Cardiac fibroblast (primary cell): ENCODE data around the gene NECTIN3.
A peak's percentile ranks its signal among the peaks of the same experiment; 100 is the strongest.

Experiments
- DNase-seq, 2 donors: peaks; one replicate each; pipeline versions ENCODE4 v3.0.0 to v3.0.0-alpha.2; 2010; ENCODE audit warnings: low read depth in 2 of 2
- H3K4me3 ChIP-seq, 2 donors: replicated peaks in 1 of 2; 1 replicate in 1 of 2; 2 replicates in 1 of 2; pipeline ENCODE4 v1.5.1; 2011; ENCODE audit warnings: low read depth in 2 of 2, low read length in 2 of 2, mild to moderate bottlenecking in 2 of 2, moderate library complexity in 1 of 2
- TF ChIP-seq, protein P1 (sequence below): IDR thresholded peaks from one replicate; pipeline ENCODE4 v1.5.1; 2011; ENCODE audit warnings: low read depth, mild to moderate bottlenecking, low read length, inconsistent platforms

NECTIN3 gene, protein sequence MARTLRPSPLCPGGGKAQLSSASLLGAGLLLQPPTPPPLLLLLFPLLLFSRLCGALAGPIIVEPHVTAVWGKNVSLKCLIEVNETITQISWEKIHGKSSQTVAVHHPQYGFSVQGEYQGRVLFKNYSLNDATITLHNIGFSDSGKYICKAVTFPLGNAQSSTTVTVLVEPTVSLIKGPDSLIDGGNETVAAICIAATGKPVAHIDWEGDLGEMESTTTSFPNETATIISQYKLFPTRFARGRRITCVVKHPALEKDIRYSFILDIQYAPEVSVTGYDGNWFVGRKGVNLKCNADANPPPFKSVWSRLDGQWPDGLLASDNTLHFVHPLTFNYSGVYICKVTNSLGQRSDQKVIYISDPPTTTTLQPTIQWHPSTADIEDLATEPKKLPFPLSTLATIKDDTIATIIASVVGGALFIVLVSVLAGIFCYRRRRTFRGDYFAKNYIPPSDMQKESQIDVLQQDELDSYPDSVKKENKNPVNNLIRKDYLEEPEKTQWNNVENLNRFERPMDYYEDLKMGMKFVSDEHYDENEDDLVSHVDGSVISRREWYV

DNA sequence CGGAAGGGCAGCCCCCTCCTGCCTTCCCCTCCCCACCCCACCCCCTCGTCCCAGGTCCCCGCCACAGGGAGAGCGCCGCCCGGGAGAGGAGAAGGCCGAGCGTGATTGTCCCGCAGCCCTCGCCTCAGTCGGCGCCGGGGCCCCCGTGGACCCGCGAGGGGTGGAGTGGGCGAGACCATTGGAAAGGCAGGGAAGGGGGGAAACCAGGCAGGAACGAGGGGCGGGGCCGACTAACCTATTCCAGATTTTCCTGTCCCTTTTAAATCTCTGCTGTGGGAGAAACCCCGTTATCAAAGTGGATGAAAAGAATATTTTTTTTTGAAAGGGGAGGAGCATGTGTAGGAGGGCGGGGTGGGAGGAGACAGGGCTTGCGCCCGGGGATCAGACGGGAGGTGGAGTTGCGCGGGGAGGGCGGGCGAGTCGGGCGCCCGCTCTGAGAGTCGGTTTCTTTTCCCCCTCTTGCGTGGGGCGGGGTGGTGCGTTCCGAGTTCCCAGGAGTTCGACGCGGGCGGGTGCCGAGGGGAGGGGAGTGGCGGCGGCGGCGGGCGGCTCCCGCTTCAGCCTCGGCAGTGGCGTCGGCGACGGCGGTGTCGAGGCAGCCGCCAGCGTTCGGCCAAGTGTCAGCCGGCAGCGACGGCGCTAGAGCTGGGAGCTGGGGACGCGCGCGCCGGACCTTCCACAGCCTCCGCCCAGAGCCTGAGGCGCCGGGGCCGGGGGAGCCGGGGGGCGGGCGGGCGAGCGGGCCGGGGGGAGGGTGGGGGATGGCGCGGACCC, at the start of gene NECTIN3:
Gene NECTIN3 (plus strand): TSS at position 560 of the 774 bp plus-strand sequence. CDS start 202 bp downstream, at position 762.
- TF ChIP-seq, protein P1, sequence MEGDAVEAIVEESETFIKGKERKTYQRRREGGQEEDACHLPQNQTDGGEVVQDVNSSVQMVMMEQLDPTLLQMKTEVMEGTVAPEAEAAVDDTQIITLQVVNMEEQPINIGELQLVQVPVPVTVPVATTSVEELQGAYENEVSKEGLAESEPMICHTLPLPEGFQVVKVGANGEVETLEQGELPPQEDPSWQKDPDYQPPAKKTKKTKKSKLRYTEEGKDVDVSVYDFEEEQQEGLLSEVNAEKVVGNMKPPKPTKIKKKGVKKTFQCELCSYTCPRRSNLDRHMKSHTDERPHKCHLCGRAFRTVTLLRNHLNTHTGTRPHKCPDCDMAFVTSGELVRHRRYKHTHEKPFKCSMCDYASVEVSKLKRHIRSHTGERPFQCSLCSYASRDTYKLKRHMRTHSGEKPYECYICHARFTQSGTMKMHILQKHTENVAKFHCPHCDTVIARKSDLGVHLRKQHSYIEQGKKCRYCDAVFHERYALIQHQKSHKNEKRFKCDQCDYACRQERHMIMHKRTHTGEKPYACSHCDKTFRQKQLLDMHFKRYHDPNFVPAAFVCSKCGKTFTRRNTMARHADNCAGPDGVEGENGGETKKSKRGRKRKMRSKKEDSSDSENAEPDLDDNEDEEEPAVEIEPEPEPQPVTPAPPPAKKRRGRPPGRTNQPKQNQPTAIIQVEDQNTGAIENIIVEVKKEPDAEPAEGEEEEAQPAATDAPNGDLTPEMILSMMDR: no peak
- H3K4me3 ChIP-seq: peak within 1 kb of the TSS; percentile 90 to 91
- peak; percentile 98 to 99 for DNase-seq

DNA sequence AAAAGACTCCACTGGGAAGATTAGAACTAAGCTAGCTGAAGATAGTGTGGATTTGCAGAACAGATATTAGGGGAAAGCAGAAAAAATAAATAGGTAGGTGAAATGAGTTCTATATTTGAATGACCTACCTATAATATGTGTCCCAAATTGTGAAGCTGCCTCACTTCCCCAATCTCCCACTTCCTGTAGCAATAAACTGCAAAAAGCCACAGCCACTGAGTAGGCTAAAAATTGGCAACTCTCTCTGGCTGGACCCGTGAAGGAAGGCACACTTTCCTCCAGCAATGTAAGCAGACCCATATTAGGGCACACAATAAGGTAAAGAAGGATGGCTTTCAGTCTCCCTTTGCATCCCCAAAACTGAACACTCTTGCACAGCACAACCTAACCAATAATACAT, 43.7 kb upstream of the NECTIN3 start:
- TF ChIP-seq, protein P1: no peak
- DNase-seq: no peak
- H3K4me3 ChIP-seq: no peak overlapping the region

DNA sequence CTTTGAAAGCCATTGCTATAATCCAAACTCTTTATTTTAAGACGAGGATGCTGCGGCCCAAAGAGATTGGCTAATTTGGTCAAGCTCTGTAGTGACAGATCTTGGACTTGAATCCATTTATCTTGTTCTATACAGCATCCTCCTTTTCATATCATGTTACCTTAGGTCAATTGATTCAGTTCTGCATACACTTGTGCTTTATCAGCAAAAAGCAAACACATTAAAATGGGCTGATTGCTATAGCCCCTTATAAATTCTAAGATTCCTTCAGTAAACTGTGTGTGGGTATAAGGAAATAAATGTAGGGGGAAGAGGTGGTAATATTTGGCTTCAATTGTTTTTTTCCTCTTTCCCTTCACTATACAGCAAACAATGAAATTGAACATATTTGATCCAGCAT, 40.1 kb upstream of the NECTIN3 start:
- no peak for DNase-seq
- TF ChIP-seq, protein P1: no peak

DNA sequence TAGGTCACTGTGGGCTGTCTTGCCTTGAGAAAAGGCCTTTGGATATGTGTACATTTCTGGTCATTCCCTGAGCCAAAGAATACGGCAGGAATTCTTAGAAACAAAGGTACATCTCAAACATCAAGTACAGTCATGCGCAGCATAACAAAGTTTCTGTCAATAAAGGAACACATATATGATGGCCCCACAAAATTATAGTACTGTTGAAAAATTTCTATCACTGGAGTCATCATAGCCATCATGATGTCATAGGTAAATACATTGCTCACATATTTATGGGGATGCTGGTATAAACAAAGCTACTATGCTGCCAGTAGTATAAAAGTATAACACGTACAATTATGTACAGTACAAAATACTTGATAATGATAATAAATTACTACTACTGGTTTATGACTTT, 38.9 kb upstream of the NECTIN3 start:
- TF ChIP-seq, protein P1: no peak
- DNase-seq: no peak
- H3K4me3 ChIP-seq: no peak overlapping the region

More for the DNA sequence above, 40.1 kb upstream of the NECTIN3 start:
- no peak overlapping the region for H3K4me3 ChIP-seq

DNA sequence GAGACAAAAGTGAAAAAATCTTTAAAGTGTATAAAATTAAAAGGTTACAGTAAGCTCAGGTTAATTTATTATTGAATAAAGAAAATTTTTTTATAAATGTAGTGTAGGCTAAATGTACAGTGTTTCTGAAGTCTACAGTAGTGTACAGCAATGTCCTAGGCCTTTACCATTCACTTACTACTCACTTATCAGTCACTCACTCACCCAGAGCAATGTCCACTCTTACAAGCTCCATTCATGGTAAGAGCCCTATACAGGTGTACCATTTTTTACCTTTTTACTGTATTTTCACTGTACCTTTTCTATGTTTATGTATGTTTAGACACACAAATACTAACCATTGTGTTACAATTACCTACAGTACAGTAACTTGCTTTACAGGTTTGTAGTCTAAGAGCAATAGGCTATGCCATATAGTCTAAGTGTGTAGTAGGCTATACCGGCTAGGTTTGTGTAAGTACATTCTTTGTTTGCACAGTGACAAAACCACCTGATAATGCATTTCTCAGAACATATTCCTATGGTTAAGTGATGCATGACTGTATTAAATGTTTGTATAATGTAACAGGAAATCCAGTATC, 38.1 kb upstream of the NECTIN3 start:
- H3K4me3 ChIP-seq: no peak overlapping the region
- no peak for DNase-seq
- TF ChIP-seq, protein P1: no peak

DNA sequence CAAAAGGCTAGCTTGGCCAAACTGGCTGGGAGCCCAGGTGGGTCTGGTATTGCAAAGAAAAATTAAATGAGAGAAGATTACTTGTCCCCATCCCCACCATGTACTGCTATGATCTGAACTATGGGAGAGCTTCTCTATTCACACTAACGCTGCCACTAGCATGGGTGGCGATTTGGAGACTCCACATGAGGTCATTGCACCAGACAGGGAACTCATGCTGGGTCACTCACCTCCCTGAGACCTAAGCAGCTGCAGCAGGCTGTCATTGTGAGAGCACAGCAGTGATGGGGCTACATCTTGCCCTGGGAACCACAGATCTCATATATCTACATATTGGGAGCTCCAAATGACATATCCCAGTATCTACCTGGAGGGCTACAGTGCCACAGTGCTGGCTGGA, 36.3 kb upstream of the NECTIN3 start:
- no peak for DNase-seq
- H3K4me3 ChIP-seq: no peak overlapping the region
- TF ChIP-seq, protein P1: no peak
